NCI-H1694 treated with DMSO at 0.1 percent for 48 hours (cell line): ENCODE data around the gene SPRED2.
A peak's percentile ranks its signal among the peaks of the same experiment; 100 is the strongest.
"Not testable (repeated sequence)": the region's sequence is repeated elsewhere in the genome, so short reads cannot be mapped to it uniquely, and the experiment has no call there.

Source experiments
- DNase-seq: peaks from one replicate; lab custom pipeline; 2025; lab: John Stamatoyannopoulos, UW

The SPRED2 gene

GRCh38 chr2:65343386-65343785 lies 89.0 kb downstream of the SPRED2 start:
- DNase-seq: no peak

GRCh38 chr2:65340898-65341681 lies 91.3 kb downstream of the SPRED2 start:
- no peak for DNase-seq

GRCh38 chr2:65339648-65340047 lies 92.8 kb downstream of the SPRED2 start:
- DNase-seq: no peak

- not testable (repeated sequence) for DNase-seq
Measured at GRCh38 chr2:65338830-65339495, 93.4 kb downstream of the SPRED2 start.

GRCh38 chr2:65337915-65338314 lies 94.5 kb downstream of the SPRED2 start:
- DNase-seq: not testable (repeated sequence)

- DNase-seq: no peak
Measured at GRCh38 chr2:65334714-65335113, 97.7 kb downstream of the SPRED2 start.

GRCh38 chr2:65331336-65332025 lies 100.9 kb downstream of the SPRED2 start:
- DNase-seq: peak; percentile 29

- peak; percentile 93 for DNase-seq
Measured at GRCh38 chr2:65329525-65329924, 102.9 kb downstream of the SPRED2 start.

- no peak for DNase-seq
Measured at GRCh38 chr2:65326276-65326675, 106.1 kb downstream of the SPRED2 start.

GRCh38 chr2:65325066-65325465 lies 107.3 kb downstream of the SPRED2 start:
- no peak for DNase-seq

GRCh38 chr2:65320946-65321345 lies 111.5 kb downstream of the SPRED2 start:
- no peak for DNase-seq

GRCh38 chr2:65320042-65320725 lies 112.2 kb downstream of the SPRED2 start:
- DNase-seq: no peak

- DNase-seq: no peak
Measured at GRCh38 chr2:65319674-65320041, 112.7 kb downstream of the SPRED2 start.

GRCh38 chr2:65319072-65319673 lies 113.2 kb downstream of the SPRED2 start:
- DNase-seq: no peak

- no peak for DNase-seq
Measured at GRCh38 chr2:65317841-65318240, 114.6 kb downstream of the SPRED2 start.

GRCh38 chr2:65317351-65317750 lies 115.0 kb downstream of the SPRED2 start:
- not testable (repeated sequence) for DNase-seq

- DNase-seq: no peak
Measured at GRCh38 chr2:65316072-65316471, 116.3 kb downstream of the SPRED2 start.

GRCh38 chr2:65314801-65315441 lies 117.5 kb downstream of the SPRED2 start:
- no peak for DNase-seq

GRCh38 chr2:65313954-65314256 lies 118.5 kb downstream of the SPRED2 start:
- DNase-seq: no peak

- DNase-seq: no peak
Measured at GRCh38 chr2:65313126-65313953, 119.1 kb downstream of the SPRED2 start.

- DNase-seq: no peak
Measured at GRCh38 chr2:65311596-65311995, 120.8 kb downstream of the SPRED2 start.
